HG03135 (cell line): ENCODE measurements around the gene NUMB.

Source experiments
- ATAC-seq: cut with Tn5 transposase; IDR thresholded peaks from one replicate; pipeline ENCODE4 v1.9.1; 2021; ENCODE audit warnings: mild to moderate bottlenecking, moderate library complexity; ENCODE audit not compliant: unreplicated experiment

NUMB gene

GRCh38 chr14:73248108-73248868 lies 210.1 kb downstream of the NUMB start:
- ATAC-seq: no peak

- ATAC-seq: no peak
Measured at GRCh38 chr14:73246387-73247150, 211.8 kb downstream of the NUMB start.

GRCh38 chr14:73245480-73246325 lies 212.6 kb downstream of the NUMB start:
- ATAC-seq: no peak

- no peak for ATAC-seq
Measured at GRCh38 chr14:73244541-73245290, 213.6 kb downstream of the NUMB start.

GRCh38 chr14:73243748-73244147 lies 214.6 kb downstream of the NUMB start:
- no peak for ATAC-seq

- ATAC-seq: no peak
Measured at GRCh38 chr14:73243341-73243740, 215.0 kb downstream of the NUMB start.

- no peak for ATAC-seq
Measured at GRCh38 chr14:73242357-73242901, 215.9 kb downstream of the NUMB start.

GRCh38 chr14:73241481-73242165 lies 216.7 kb downstream of the NUMB start:
- ATAC-seq: no peak

GRCh38 chr14:73240816-73241480 lies 217.4 kb downstream of the NUMB start:
- no peak for ATAC-seq

GRCh38 chr14:73239393-73240241 lies 218.7 kb downstream of the NUMB start:
- no peak for ATAC-seq

GRCh38 chr14:73238941-73239340 lies 219.4 kb downstream of the NUMB start:
- ATAC-seq: no peak

GRCh38 chr14:73238424-73238852 lies 219.9 kb downstream of the NUMB start:
- ATAC-seq: no peak

GRCh38 chr14:73237786-73238423 lies 220.4 kb downstream of the NUMB start:
- ATAC-seq: no peak

GRCh38 chr14:73237219-73237785 lies 221.0 kb downstream of the NUMB start, which contains the start of gene PAPLN:
Gene PAPLN, plus strand, starts transcription at chr14:73237506. Its CDS starts 2,273 bp downstream, at chr14:73239779.
- ATAC-seq: no peak

GRCh38 chr14:73236752-73237218 lies 221.6 kb downstream of the NUMB start:
- ATAC-seq: no peak

GRCh38 chr14:73236157-73236556 lies 222.2 kb downstream of the NUMB start:
- ATAC-seq: no peak

- no peak for ATAC-seq
Measured at GRCh38 chr14:73235531-73236155, 222.7 kb downstream of the NUMB start.
